OCI-LY3 (cell line): ENCODE data around the gene FAM168B.
"Not testable (repeated sequence)": the region's sequence is repeated elsewhere in the genome, so short reads cannot be mapped to it uniquely, and the experiment has no call there.

ENCODE experiments used
- CTCF ChIP-seq: fragments of 200-600, 300-600 bp; sonication (generic); IDR thresholded peaks from 2 replicates; pipeline ENCODE4 v1.5.1; 2014; ENCODE audit warnings: antibody characterized with exemption, low read length, low read depth
- EZH2phosphoT487 ChIP-seq: fragments of 200-600 bp; shearing (Covaris generic); IDR thresholded peaks from 2 replicates; pipeline ENCODE4 v1.6.1; 2018; ENCODE audit warnings: antibody characterized with exemption, mixed run types, low read depth

GRCh38 chr2:131068172-131068571, 25.1 kb downstream of the FAM168B start:
- TF ChIP-seq CTCF, EZH2phosphoT487: not testable (repeated sequence)
